ENCODE results near the gene WBP2.

WBP2 gene

GRCh38 chr17:75848523-75849278 is 6.4 kb downstream of the WBP2 start:
- H3K4me3 ChIP-seq (ENCODE audit: low read depth, low read length): no peak overlapping the region
- peaks cover 7% of the 10 kb centered on the region; the same call in 1 of the 2 replicates for H3K4me1 ChIP-seq (ENCODE audit: control insufficient read depth, insufficient read depth, low read length)
- H3K9me3 ChIP-seq (ENCODE audit: control insufficient read depth, insufficient read depth, low read length): no peaks in the 10 kb centered on the region
- peak overlapping the region; percentile 64 for H3K27ac ChIP-seq (ENCODE audit: low read depth, low read length)
- H3K9ac ChIP-seq (ENCODE audit: low read depth, low read length): no peak overlapping the region
- no peaks in the 10 kb centered on the region for H3K27me3 ChIP-seq (ENCODE audit: control insufficient read depth, insufficient read depth, low read length)
- peaks cover 52% of the 10 kb centered on the region for H3K36me3 ChIP-seq (ENCODE audit: control insufficient read depth, insufficient read depth, low read length)

- Histone ChIP-seq H3K9ac (ENCODE audit: low read depth, low read length) (no peak overlapping the region), H3K36me3 (ENCODE audit: control insufficient read depth, insufficient read depth, low read length) (peaks cover 52% of the 10 kb centered on the region), H3K4me1 (ENCODE audit: control insufficient read depth, insufficient read depth, low read length) (peaks cover 7% of the 10 kb centered on the region; the same call in 1 of the 2 replicates), H3K9me3 (ENCODE audit: control insufficient read depth, insufficient read depth, low read length) (no peaks in the 10 kb centered on the region), H3K27ac (ENCODE audit: low read depth, low read length) (no peak overlapping the region), H3K27me3 (ENCODE audit: control insufficient read depth, insufficient read depth, low read length) (no peaks in the 10 kb centered on the region), H3K4me3 (ENCODE audit: low read depth, low read length) (no peak overlapping the region)
These were observed 7.3 kb downstream of the WBP2 start for GRCh38 chr17:75847614-75848522.

- Histone ChIP-seq H3K4me3 (ENCODE audit: low read depth, low read length) (no peak overlapping the region), H3K9ac (ENCODE audit: low read depth, low read length) (no peak overlapping the region), H3K36me3 (ENCODE audit: control insufficient read depth, insufficient read depth, low read length) (peaks cover 49% of the 10 kb centered on the region), H3K4me1 (ENCODE audit: control insufficient read depth, insufficient read depth, low read length) (peaks cover 7% of the 10 kb centered on the region; the same call in 1 of the 2 replicates), H3K9me3 (ENCODE audit: control insufficient read depth, insufficient read depth, low read length) (no peaks in the 10 kb centered on the region), H3K27ac (ENCODE audit: low read depth, low read length) (no peak overlapping the region), H3K27me3 (ENCODE audit: control insufficient read depth, insufficient read depth, low read length) (no peaks in the 10 kb centered on the region)
These were observed 8.2 kb downstream of the WBP2 start for GRCh38 chr17:75846692-75847613.

- Histone ChIP-seq H3K36me3 (ENCODE audit: control insufficient read depth, insufficient read depth, low read length) (peaks cover 44% of the 10 kb centered on the region), H3K27me3 (ENCODE audit: control insufficient read depth, insufficient read depth, low read length) (no peaks in the 10 kb centered on the region), H3K27ac (ENCODE audit: low read depth, low read length) (no peak overlapping the region), H3K4me1 (ENCODE audit: control insufficient read depth, insufficient read depth, low read length) (peaks cover 7% of the 10 kb centered on the region; the same call in 1 of the 2 replicates), H3K9ac (ENCODE audit: low read depth, low read length) (no peak overlapping the region), H3K4me3 (ENCODE audit: low read depth, low read length) (no peak overlapping the region), H3K9me3 (ENCODE audit: control insufficient read depth, insufficient read depth, low read length) (no peaks in the 10 kb centered on the region)
These were observed 9.0 kb downstream of the WBP2 start for GRCh38 chr17:75845933-75846691.

GRCh38 chr17:75845058-75845711 is 9.9 kb downstream of the WBP2 start:
- Histone ChIP-seq H3K4me1 (ENCODE audit: control insufficient read depth, insufficient read depth, low read length) (peaks cover 7% of the 10 kb centered on the region; the same call in 1 of the 2 replicates), H3K9me3 (ENCODE audit: control insufficient read depth, insufficient read depth, low read length) (no peaks in the 10 kb centered on the region), H3K27ac (ENCODE audit: low read depth, low read length) (peak overlapping the region; percentile 8), H3K27me3 (ENCODE audit: control insufficient read depth, insufficient read depth, low read length) (no peaks in the 10 kb centered on the region), H3K9ac (ENCODE audit: low read depth, low read length) (no peak overlapping the region), H3K36me3 (ENCODE audit: control insufficient read depth, insufficient read depth, low read length) (peaks cover 36% of the 10 kb centered on the region), H3K4me3 (ENCODE audit: low read depth, low read length) (no peak overlapping the region)

GRCh38 chr17:75844530-75845057 is 10.5 kb downstream of the WBP2 start:
- no peak overlapping the region for H3K4me3 ChIP-seq (ENCODE audit: low read depth, low read length)
- H3K36me3 ChIP-seq (ENCODE audit: control insufficient read depth, insufficient read depth, low read length): peaks cover 32% of the 10 kb centered on the region
- H3K9ac ChIP-seq (ENCODE audit: low read depth, low read length): no peak overlapping the region
- H3K4me1 ChIP-seq (ENCODE audit: control insufficient read depth, insufficient read depth, low read length): peaks cover 7% of the 10 kb centered on the region; the same call in 1 of the 2 replicates
- no peaks in the 10 kb centered on the region for H3K9me3 ChIP-seq (ENCODE audit: control insufficient read depth, insufficient read depth, low read length)
- peak overlapping the region; percentile 8 for H3K27ac ChIP-seq (ENCODE audit: low read depth, low read length)
- no peaks in the 10 kb centered on the region for H3K27me3 ChIP-seq (ENCODE audit: control insufficient read depth, insufficient read depth, low read length)

GRCh38 chr17:75843577-75844529 is 11.3 kb downstream of the WBP2 start, which contains the start of gene UNC13D:
TSS of gene UNC13D (minus strand) at chr17:75844404. CDS start at chr17:75844337, 67 bp downstream.
- Histone ChIP-seq H3K4me3 (ENCODE audit: low read depth, low read length) (no peak within 1 kb of the TSS), H3K9me3 (ENCODE audit: control insufficient read depth, insufficient read depth, low read length) (no peaks in the 10 kb centered on the region), H3K27ac (ENCODE audit: low read depth, low read length) (peak within 1 kb of the TSS; percentile 8), H3K4me1 (ENCODE audit: control insufficient read depth, insufficient read depth, low read length) (peaks cover 7% of the 10 kb centered on the region; the same call in 1 of the 2 replicates), H3K36me3 (ENCODE audit: control insufficient read depth, insufficient read depth, low read length) (peaks cover 25% of the 10 kb centered on the region), H3K27me3 (ENCODE audit: control insufficient read depth, insufficient read depth, low read length) (no peaks in the 10 kb centered on the region), H3K9ac (ENCODE audit: low read depth, low read length) (no peak within 1 kb of the TSS)

- Histone ChIP-seq H3K4me1 (ENCODE audit: control insufficient read depth, insufficient read depth, low read length) (peaks cover 7% of the 10 kb centered on the region; the same call in 1 of the 2 replicates), H3K27ac (ENCODE audit: low read depth, low read length) (no peak overlapping the region), H3K9ac (ENCODE audit: low read depth, low read length) (no peak overlapping the region), H3K4me3 (ENCODE audit: low read depth, low read length) (no peak overlapping the region), H3K27me3 (ENCODE audit: control insufficient read depth, insufficient read depth, low read length) (no peaks in the 10 kb centered on the region), H3K36me3 (ENCODE audit: control insufficient read depth, insufficient read depth, low read length) (peaks cover 22% of the 10 kb centered on the region), H3K9me3 (ENCODE audit: control insufficient read depth, insufficient read depth, low read length) (no peaks in the 10 kb centered on the region)
These were observed 12.1 kb downstream of the WBP2 start for GRCh38 chr17:75842963-75843576.
